AG09319 (cell line): ENCODE data around the gene MIA3.

Experiments
- DNase-seq: peaks from one replicate; pipeline ENCODE4 v3.0.0-alpha.2; 2010; ENCODE audit warnings: low read depth; ENCODE audit errors: extremely low read depth
- CTCF ChIP-seq: IDR thresholded peaks from 2 replicates; pipeline ENCODE4 v1.5.1; 2011; ENCODE audit warnings: low read depth, mild to moderate bottlenecking, inconsistent platforms, low read length, moderate library complexity

The MIA3 gene

GRCh38 chr1:222622765-222623164 lies 4.9 kb downstream of the MIA3 start:
- no peak for DNase-seq
- TF ChIP-seq CTCF: no peak

- no peak for TF ChIP-seq CTCF
- no peak for DNase-seq
Measured at GRCh38 chr1:222623458-222623857, 5.6 kb downstream of the MIA3 start.

- no peak for DNase-seq
- TF ChIP-seq CTCF: no peak
Measured at GRCh38 chr1:222624214-222624613, 6.3 kb downstream of the MIA3 start.

GRCh38 chr1:222627232-222627631 lies 9.3 kb downstream of the MIA3 start:
- TF ChIP-seq CTCF: no peak
- DNase-seq: no peak

GRCh38 chr1:222629921-222630535 lies 12.1 kb downstream of the MIA3 start:
- DNase-seq: no peak
- no peak for TF ChIP-seq CTCF

GRCh38 chr1:222631611-222632208 lies 13.8 kb downstream of the MIA3 start:
- no peak for DNase-seq
- no peak for TF ChIP-seq CTCF

GRCh38 chr1:222632749-222633148 lies 14.9 kb downstream of the MIA3 start:
- no peak for DNase-seq
- no peak for TF ChIP-seq CTCF
